H9 (cell line): ENCODE measurements around the gene PAIP2. TPM values are rescaled to one million over a fixed set of nuclear protein-coding genes. Genes with fewer than 3 reads are reported as not detected.
A peak's percentile ranks its signal among the peaks of the same experiment; 100 is the strongest.

ENCODE experiments used
- DNase-seq: peaks from one replicate; pipeline ENCODE4 v3.0.0-alpha.2; 2017
- H2AFZ ChIP-seq: one replicate; pipeline ENCODE4 v1.6.1; 2013; ENCODE audit warnings: mild to moderate bottlenecking, low read length, control low read depth, moderate library complexity
- H2AK5ac ChIP-seq: 2 replicates; pipeline ENCODE4 v1.6.1; 2013; ENCODE audit warnings: low read length, control low read depth, mixed read lengths; ENCODE audit not compliant: insufficient read length
- H2BK120ac ChIP-seq: one replicate; pipeline ENCODE4 v1.6.1; 2013; ENCODE audit warnings: low read depth, mild to moderate bottlenecking, low read length, control low read depth, inconsistent platforms; ENCODE audit not compliant: poor library complexity, severe bottlenecking
- H2BK12ac ChIP-seq: 2 replicates; pipeline ENCODE4 v1.6.1; 2013; ENCODE audit warnings: low read length, control low read depth, mixed read lengths, low read depth; ENCODE audit not compliant: insufficient read length
- H2BK15ac ChIP-seq: 2 replicates; pipeline ENCODE4 v1.6.1; 2013; ENCODE audit warnings: low read depth, low read length, control low read depth
- H2BK20ac ChIP-seq: one replicate; pipeline ENCODE4 v1.6.1; 2013; ENCODE audit warnings: low read depth, mild to moderate bottlenecking, low read length, control low read depth, inconsistent platforms; ENCODE audit not compliant: poor library complexity, severe bottlenecking
- H2BK5ac ChIP-seq: 2 replicates; pipeline ENCODE4 v1.6.1; 2013; ENCODE audit warnings: low read length, control low read depth, mixed read lengths; ENCODE audit not compliant: insufficient read length
- H3K14ac ChIP-seq: 2 replicates; pipeline ENCODE4 v1.6.1; 2013; ENCODE audit warnings: low read length, control low read depth; ENCODE audit not compliant: insufficient read depth
- H3K18ac ChIP-seq: 2 replicates; pipeline ENCODE4 v1.6.1; 2013; ENCODE audit warnings: low read depth, mild to moderate bottlenecking, mixed read lengths, low read length, control low read depth; ENCODE audit not compliant: insufficient read length
- H3K23ac ChIP-seq: 2 replicates; pipeline ENCODE4 v1.6.1; 2013; ENCODE audit warnings: low read length, control low read depth, mixed read lengths, low read depth; ENCODE audit not compliant: insufficient read length
- H3K23me2 ChIP-seq: 2 replicates; pipeline ENCODE4 v1.6.1; 2013; ENCODE audit warnings: low read depth, mild to moderate bottlenecking, mixed read lengths, low read length, control low read depth; ENCODE audit not compliant: insufficient read length, poor library complexity, severe bottlenecking
- H3K27ac ChIP-seq: 2 replicates; pipeline ENCODE4 v1.5.1; 2013; ENCODE audit warnings: low read length, control low read depth, mixed read lengths, low read depth; ENCODE audit not compliant: insufficient read length
- H3K27me3 ChIP-seq: 2 replicates; pipeline ENCODE4 v1.6.1; 2013; ENCODE audit warnings: low read length, control low read depth, inconsistent platforms; ENCODE audit not compliant: insufficient read depth
- H3K4ac ChIP-seq: 2 replicates; pipeline ENCODE4 v1.6.1; 2013; ENCODE audit warnings: low read depth, mild to moderate bottlenecking, control low read depth, inconsistent platforms, low read length, moderate library complexity
- H3K4me1 ChIP-seq: 2 replicates; pipeline ENCODE4 v1.6.1; 2013; ENCODE audit warnings: low read length, control low read depth, inconsistent platforms; ENCODE audit not compliant: insufficient read depth
- H3K4me2 ChIP-seq: 2 replicates; pipeline ENCODE4 v1.6.1; 2013; ENCODE audit warnings: low read length, control low read depth, mixed read lengths; ENCODE audit not compliant: insufficient read length, insufficient read depth
- H3K56ac ChIP-seq: 2 replicates; pipeline ENCODE4 v1.6.1; 2013; ENCODE audit warnings: low read depth, mild to moderate bottlenecking, mixed read lengths, low read length, control low read depth; ENCODE audit not compliant: insufficient read length
- H3K79me1 ChIP-seq: 2 replicates; pipeline ENCODE4 v1.6.1; 2013; ENCODE audit warnings: low read depth, mild to moderate bottlenecking, moderate library complexity, low read length, control low read depth, inconsistent platforms; ENCODE audit not compliant: insufficient read depth, poor library complexity, severe bottlenecking
- H3K79me2 ChIP-seq: 2 replicates; pipeline ENCODE4 v1.6.1; 2013; ENCODE audit warnings: low read length, control low read depth, inconsistent platforms; ENCODE audit not compliant: insufficient read depth
- H3K9ac ChIP-seq: 2 replicates; pipeline ENCODE4 v1.6.1; 2013; ENCODE audit warnings: low read length, control low read depth, mixed read lengths; ENCODE audit not compliant: insufficient read length; ENCODE audit errors: extremely low read depth
- H3K9me3 ChIP-seq: one replicate; pipeline ENCODE4 v1.6.1; 2013; ENCODE audit warnings: low read depth, low read length, inconsistent platforms; ENCODE audit not compliant: control insufficient read depth
- H3T11ph ChIP-seq: one replicate; pipeline ENCODE4 v1.6.1; 2013; ENCODE audit warnings: mild to moderate bottlenecking, low read length, control low read depth, inconsistent platforms
- H4K20me1 ChIP-seq: one replicate; pipeline ENCODE4 v1.6.1; 2013; ENCODE audit not compliant: control insufficient read depth, insufficient read length, insufficient read depth
- H4K5ac ChIP-seq: 2 replicates; pipeline ENCODE4 v1.6.1; 2013; ENCODE audit warnings: low read depth, mild to moderate bottlenecking, mixed read lengths, low read length, control low read depth; ENCODE audit not compliant: insufficient read length
- H4K8ac ChIP-seq: replicated peaks from 2 replicates; pipeline ENCODE4 v1.6.1; 2013; ENCODE audit warnings: low read length, control low read depth, mixed read lengths, low read depth; ENCODE audit not compliant: insufficient read length
- H4K91ac ChIP-seq: 2 replicates; pipeline ENCODE4 v1.6.1; 2013; ENCODE audit warnings: low read depth, mild to moderate bottlenecking, moderate library complexity, mixed read lengths, low read length, control low read depth; ENCODE audit not compliant: insufficient read length
- H3K27ac Mint-ChIP-seq, 3 experiments: 2 replicates in 2 of 3; 3 replicates in 1 of 3; pipeline ENCODE4 v1.8.0; 2020 to 2021; ENCODE audit warnings: mixed read lengths in 3 of 3, mild to moderate bottlenecking in 1 of 3, moderate library complexity in 1 of 3
- H3K27me3 Mint-ChIP-seq: 2 replicates; pipeline ENCODE4 v1.8.0; 2021; ENCODE audit warnings: low read depth, mild to moderate bottlenecking, moderate library complexity, mixed read lengths
- H3K36me3 Mint-ChIP-seq, 3 experiments: 2 replicates in 2 of 3; 3 replicates in 1 of 3; pipeline ENCODE4 v1.8.0; 2020 to 2021; ENCODE audit warnings: low read depth in 3 of 3, mixed read lengths in 3 of 3; ENCODE audit not compliant: insufficient read depth in 1 of 3
- H3K4me1 Mint-ChIP-seq, 2 experiments: 2 replicates each; pipeline ENCODE4 v1.8.0; 2020; ENCODE audit warnings: mixed read lengths in 2 of 2
- H3K4me3 Mint-ChIP-seq, 2 experiments: 2 replicates in 1 of 2; 3 replicates in 1 of 2; pipeline ENCODE4 v1.8.0; 2020 to 2021; ENCODE audit warnings: mild to moderate bottlenecking in 2 of 2, mixed read lengths in 2 of 2, moderate library complexity in 1 of 2
- H3K9me3 Mint-ChIP-seq, 2 experiments: 2 replicates in 1 of 2; 3 replicates in 1 of 2; pipeline ENCODE4 v1.8.0; 2020; ENCODE audit warnings: mild to moderate bottlenecking in 2 of 2, mixed read lengths in 2 of 2, moderate library complexity in 1 of 2
- CTCF ChIP-seq: fragments of 200-600 bp; sonication (generic); conservative IDR thresholded peaks from 3 replicates; pipeline ENCODE4 v1.8.0; 2021; ENCODE audit warnings: antibody characterized with exemption, mild to moderate bottlenecking
- WGBS: extraction: QIAGEN DNeasy Blood & Tissue Kit; methylation state at CpG from one replicate; pipeline ENCODE4 v1.1.7; 2013; ENCODE audit warnings: missing lambda C conversion rate, low lambda C conversion rate, mixed read lengths; ENCODE audit not compliant: insufficient read length; ENCODE audit errors: extremely low coverage; 5-methylcytosine and 5-hydroxymethylcytosine counted together
- total RNA-seq: library from RNA; stranded (reverse); gene quantifications from 2 replicates; pipeline ENCODE4 v1.2.1, GENCODE V29; 2021

PAIP2 gene
- total RNA-seq, 1 experiment from 2014 or later: 121 TPM

GRCh38 chr5:139374909-139375308, 33.3 kb downstream of the PAIP2 start:
- no peak overlapping the region for H4K8ac ChIP-seq
- no peak overlapping the region for H4K91ac ChIP-seq
- no peak overlapping the region for H3K14ac ChIP-seq

More at GRCh38 chr5:139374909-139375308, 33.3 kb downstream of the PAIP2 start:
- TF ChIP-seq CTCF: no peak
- no peak overlapping the region for H3K4ac ChIP-seq
- Mint-ChIP-seq H3K27me3 (no peaks in the 10 kb centered on the region), H3K36me3 (peaks cover 8 to 29% (median 12%) of the 10 kb centered on the region in 3 experiments; a peak in 6 of 7 replicates), H3K4me3 (no peak overlapping the region), H3K27ac (peak overlapping the region in 1 of 3 experiments; percentile 89; a peak in 3 of 7 replicates), H3K9me3 (no peaks in the 10 kb centered on the region), H3K4me1 (peaks cover 7 to 8% of the 10 kb centered on the region in 2 experiments; a peak in 3 of 4 replicates)
- H3K56ac ChIP-seq: no peak overlapping the region
- no peak overlapping the region for H2BK120ac ChIP-seq
- H2AK5ac ChIP-seq: no peak overlapping the region
- DNase-seq: no peak
- H4K20me1 ChIP-seq: no peaks in the 10 kb centered on the region
- no peak overlapping the region for H3K23ac ChIP-seq
- no peak overlapping the region for H2BK15ac ChIP-seq
- H2BK12ac ChIP-seq: no peak overlapping the region
- H4K5ac ChIP-seq: no peak overlapping the region
- no peak overlapping the region for H2BK5ac ChIP-seq
- no peak overlapping the region for H3K18ac ChIP-seq
- no peak overlapping the region for H3T11ph ChIP-seq
- no CpG with 5 or more reads among the region's 2 CpGs for WGBS
- H3K9me3 ChIP-seq: no peaks in the 10 kb centered on the region
- no peaks in the 10 kb centered on the region for H3K79me2 ChIP-seq
- no peak overlapping the region for H3K9ac ChIP-seq
- H3K4me1 ChIP-seq: no peaks in the 10 kb centered on the region
- H3K79me1 ChIP-seq: no peaks in the 10 kb centered on the region
- no peak overlapping the region for H3K4me2 ChIP-seq
- no peak overlapping the region for H2BK20ac ChIP-seq
- no peaks in the 10 kb centered on the region for H3K27me3 ChIP-seq
- H2AFZ ChIP-seq: no peak overlapping the region
- no peak overlapping the region for H3K27ac ChIP-seq
- H3K23me2 ChIP-seq: no peaks in the 10 kb centered on the region
